Measurements from ENCODE around the gene HSBP1.

Gene HSBP1

DNA sequence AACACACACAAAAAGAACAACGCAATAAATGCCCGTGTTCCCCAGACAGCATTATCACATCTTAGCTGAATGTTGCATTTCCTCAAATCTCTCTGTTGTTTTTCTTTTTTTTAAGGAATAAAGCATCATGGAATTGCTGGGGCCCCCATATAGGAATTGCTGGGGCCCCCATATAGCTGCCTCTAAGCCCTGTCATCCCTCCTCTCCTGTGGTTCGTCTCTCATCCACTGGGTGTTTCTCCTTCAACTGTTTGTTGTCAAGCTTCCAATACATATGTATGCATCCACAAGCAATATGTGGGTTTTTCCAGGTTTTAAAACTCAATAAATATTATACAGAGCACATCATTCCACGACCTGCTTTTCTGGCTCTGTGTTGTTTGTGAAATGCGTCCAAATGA lies 43.2 kb downstream of the HSBP1 start:
- H3K27me3 ChIP-seq (ENCODE audit: insufficient read depth, low read length) = no peaks in the 10 kb centered on the region
- H3K4me1 ChIP-seq (ENCODE audit: insufficient read depth, low read length, severe bottlenecking) = peaks cover 4% of the 10 kb centered on the region
- no peaks in the 10 kb centered on the region for H3K9me3 ChIP-seq (ENCODE audit: low read length)
- no peak overlapping the region for H3K4me2 ChIP-seq (ENCODE audit: low read length)
- TF ChIP-seq EZH2 (IDR thresholded peaks at IDR 0.05; ENCODE audit: borderline replicate concordance, low read length) = no peak
- H3K27ac ChIP-seq (ENCODE audit: low read depth, low read length, poor library complexity, severe bottlenecking) = no peak overlapping the region
- no peak overlapping the region for H3K9ac ChIP-seq (ENCODE audit: low read length)
- H3K9me2 ChIP-seq (ENCODE audit: low read depth, low read length) = no peaks in the 10 kb centered on the region
- H2AFZ ChIP-seq (ENCODE audit: low read length) = no peak overlapping the region
- H4K20me1 ChIP-seq (ENCODE audit: insufficient read depth, low read length) = no peaks in the 10 kb centered on the region
- H3K36me3 ChIP-seq (ENCODE audit: insufficient read depth, low read length) = no peaks in the 10 kb centered on the region
- no peak overlapping the region for H3K4me3 ChIP-seq (ENCODE audit: low read depth, low read length, poor library complexity, severe bottlenecking)
- H3F3A ChIP-seq (ENCODE audit: insufficient read depth, low read length) = no peaks in the 10 kb centered on the region
- H3K79me2 ChIP-seq (ENCODE audit: insufficient read depth, low read length) = no peaks in the 10 kb centered on the region

DNA sequence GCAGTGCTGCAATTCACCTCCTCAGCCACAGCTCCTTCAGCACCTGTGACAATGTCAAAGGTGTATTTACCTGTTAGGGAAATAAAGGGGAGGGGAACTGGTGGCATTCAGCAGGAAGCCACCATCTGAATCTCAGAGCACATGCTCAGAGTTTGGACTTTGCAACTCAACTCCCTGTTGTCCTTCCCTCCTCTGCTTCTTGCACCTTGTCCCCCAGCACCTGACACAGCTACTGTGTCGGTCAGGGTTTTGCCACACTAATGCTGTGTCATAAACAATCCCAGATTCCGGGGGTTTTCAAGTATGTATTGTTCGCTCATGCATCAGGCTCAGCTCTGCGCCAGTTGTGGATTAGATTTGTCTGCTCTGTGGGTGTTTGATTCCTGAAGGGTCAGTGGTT lies 43.7 kb downstream of the HSBP1 start:
- no peaks in the 10 kb centered on the region for H3F3A ChIP-seq (ENCODE audit: insufficient read depth, low read length)
- H3K9ac ChIP-seq (ENCODE audit: low read length) = no peak overlapping the region
- peaks cover 4% of the 10 kb centered on the region for H3K4me1 ChIP-seq (ENCODE audit: insufficient read depth, low read length, severe bottlenecking)
- no peaks in the 10 kb centered on the region for H3K9me2 ChIP-seq (ENCODE audit: low read depth, low read length)
- H3K36me3 ChIP-seq (ENCODE audit: insufficient read depth, low read length) = no peaks in the 10 kb centered on the region
- TF ChIP-seq, protein P1, sequence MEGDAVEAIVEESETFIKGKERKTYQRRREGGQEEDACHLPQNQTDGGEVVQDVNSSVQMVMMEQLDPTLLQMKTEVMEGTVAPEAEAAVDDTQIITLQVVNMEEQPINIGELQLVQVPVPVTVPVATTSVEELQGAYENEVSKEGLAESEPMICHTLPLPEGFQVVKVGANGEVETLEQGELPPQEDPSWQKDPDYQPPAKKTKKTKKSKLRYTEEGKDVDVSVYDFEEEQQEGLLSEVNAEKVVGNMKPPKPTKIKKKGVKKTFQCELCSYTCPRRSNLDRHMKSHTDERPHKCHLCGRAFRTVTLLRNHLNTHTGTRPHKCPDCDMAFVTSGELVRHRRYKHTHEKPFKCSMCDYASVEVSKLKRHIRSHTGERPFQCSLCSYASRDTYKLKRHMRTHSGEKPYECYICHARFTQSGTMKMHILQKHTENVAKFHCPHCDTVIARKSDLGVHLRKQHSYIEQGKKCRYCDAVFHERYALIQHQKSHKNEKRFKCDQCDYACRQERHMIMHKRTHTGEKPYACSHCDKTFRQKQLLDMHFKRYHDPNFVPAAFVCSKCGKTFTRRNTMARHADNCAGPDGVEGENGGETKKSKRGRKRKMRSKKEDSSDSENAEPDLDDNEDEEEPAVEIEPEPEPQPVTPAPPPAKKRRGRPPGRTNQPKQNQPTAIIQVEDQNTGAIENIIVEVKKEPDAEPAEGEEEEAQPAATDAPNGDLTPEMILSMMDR (IDR thresholded peaks at IDR 0.05; ENCODE audit: low read length) = no peak
- TF ChIP-seq EZH2 (IDR thresholded peaks at IDR 0.05; ENCODE audit: borderline replicate concordance, low read length) = no peak
- H3K4me2 ChIP-seq (ENCODE audit: low read length) = no peak overlapping the region
- H3K27me3 ChIP-seq (ENCODE audit: insufficient read depth, low read length) = no peaks in the 10 kb centered on the region
- H3K9me3 ChIP-seq (ENCODE audit: low read length) = no peaks in the 10 kb centered on the region
- H4K20me1 ChIP-seq (ENCODE audit: insufficient read depth, low read length) = no peaks in the 10 kb centered on the region
- no peak overlapping the region for H3K4me3 ChIP-seq (ENCODE audit: low read depth, low read length, poor library complexity, severe bottlenecking)
- no peaks in the 10 kb centered on the region for H3K79me2 ChIP-seq (ENCODE audit: insufficient read depth, low read length)
- no peak overlapping the region for H2AFZ ChIP-seq (ENCODE audit: low read length)
- H3K27ac ChIP-seq (ENCODE audit: low read depth, low read length, poor library complexity, severe bottlenecking) = no peak overlapping the region

DNA sequence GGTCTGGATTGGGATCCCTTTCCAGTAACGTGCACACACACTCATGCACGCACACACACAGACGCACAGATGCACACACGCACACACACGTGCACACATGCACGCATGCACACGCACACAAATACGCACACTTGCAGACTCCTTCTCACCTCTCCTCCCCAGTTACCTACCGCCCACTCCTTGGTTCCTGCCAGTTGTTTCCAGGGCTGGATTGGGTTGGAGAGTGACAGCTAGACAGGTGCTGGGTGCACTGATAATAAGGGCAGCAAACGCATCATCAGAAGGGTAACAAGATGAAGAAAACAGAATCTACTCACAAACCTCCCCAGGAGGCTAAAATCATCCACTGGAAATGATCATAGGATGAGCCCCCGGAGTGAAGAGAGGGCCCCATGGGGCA lies 45.0 kb downstream of the HSBP1 start:
- Histone ChIP-seq H3K4me1 (ENCODE audit: insufficient read depth, low read length, severe bottlenecking) (no peaks in the 10 kb centered on the region), H3K27ac (ENCODE audit: low read depth, low read length, poor library complexity, severe bottlenecking) (no peak overlapping the region), H3K27me3 (ENCODE audit: insufficient read depth, low read length) (no peaks in the 10 kb centered on the region), H3K9me3 (ENCODE audit: low read length) (no peaks in the 10 kb centered on the region), H3F3A (ENCODE audit: insufficient read depth, low read length) (no peaks in the 10 kb centered on the region), H3K9me2 (ENCODE audit: low read depth, low read length) (no peaks in the 10 kb centered on the region), H3K79me2 (ENCODE audit: insufficient read depth, low read length) (no peaks in the 10 kb centered on the region), H4K20me1 (ENCODE audit: insufficient read depth, low read length) (no peaks in the 10 kb centered on the region), H2AFZ (ENCODE audit: low read length) (no peak overlapping the region), H3K36me3 (ENCODE audit: insufficient read depth, low read length) (no peaks in the 10 kb centered on the region), H3K9ac (ENCODE audit: low read length) (no peak overlapping the region), H3K4me2 (ENCODE audit: low read length) (no peak overlapping the region), H3K4me3 (ENCODE audit: low read depth, low read length, poor library complexity, severe bottlenecking) (no peak overlapping the region)
- TF ChIP-seq, protein P1 (IDR thresholded peaks at IDR 0.05; ENCODE audit: low read length) = no peak
- TF ChIP-seq EZH2 (IDR thresholded peaks at IDR 0.05; ENCODE audit: borderline replicate concordance, low read length) = no peak

DNA sequence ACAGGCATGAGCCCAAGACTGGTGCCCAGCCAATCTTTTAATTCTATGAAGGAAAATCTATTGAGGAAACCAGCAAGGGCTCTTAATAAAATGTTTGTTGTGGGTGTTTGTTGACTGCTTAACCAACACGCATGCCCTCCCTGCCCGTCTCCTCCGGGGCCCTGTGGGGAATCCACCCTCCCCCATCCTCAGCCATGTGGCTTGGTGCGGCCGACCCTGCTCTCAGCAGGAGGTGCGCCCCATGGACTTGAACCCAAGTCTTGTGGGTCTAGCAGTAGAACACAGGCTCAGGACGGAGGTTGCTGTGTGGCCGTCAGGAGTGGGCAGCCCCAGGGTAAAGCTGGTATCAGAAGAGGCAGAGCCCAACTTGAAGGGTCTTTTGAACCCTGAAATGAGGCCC lies 46.1 kb downstream of the HSBP1 start:
- no peaks in the 10 kb centered on the region for H4K20me1 ChIP-seq (ENCODE audit: insufficient read depth, low read length)
- TF ChIP-seq, protein P1 (IDR thresholded peaks at IDR 0.05; ENCODE audit: low read length) = no peak
- no peak for TF ChIP-seq EZH2 (IDR thresholded peaks at IDR 0.05; ENCODE audit: borderline replicate concordance, low read length)
- no peak overlapping the region for H3K4me3 ChIP-seq (ENCODE audit: low read depth, low read length, poor library complexity, severe bottlenecking)
- H3K4me1 ChIP-seq (ENCODE audit: insufficient read depth, low read length, severe bottlenecking) = no peaks in the 10 kb centered on the region
- no peak overlapping the region for H3K4me2 ChIP-seq (ENCODE audit: low read length)
- H3K9ac ChIP-seq (ENCODE audit: low read length) = no peak overlapping the region
- no peak overlapping the region for H2AFZ ChIP-seq (ENCODE audit: low read length)
- H3K9me2 ChIP-seq (ENCODE audit: low read depth, low read length) = no peaks in the 10 kb centered on the region
- no peaks in the 10 kb centered on the region for H3F3A ChIP-seq (ENCODE audit: insufficient read depth, low read length)
- no peaks in the 10 kb centered on the region for H3K9me3 ChIP-seq (ENCODE audit: low read length)
- no peak overlapping the region for H3K27ac ChIP-seq (ENCODE audit: low read depth, low read length, poor library complexity, severe bottlenecking)
- H3K79me2 ChIP-seq (ENCODE audit: insufficient read depth, low read length) = no peaks in the 10 kb centered on the region
- H3K36me3 ChIP-seq (ENCODE audit: insufficient read depth, low read length) = no peaks in the 10 kb centered on the region
- H3K27me3 ChIP-seq (ENCODE audit: insufficient read depth, low read length) = no peaks in the 10 kb centered on the region

Data from OCI-LY1 (cell line).